Activated CD8-positive, alpha-beta T cell treated with anti-CD3 and anti-CD28 coated beads for 36 hours (primary cell): ENCODE data around the gene PRTN3. TPM values are rescaled to one million over a fixed set of nuclear protein-coding genes. Genes with fewer than 3 reads are reported as not detected.

Experiments
- ATAC-seq: fragments of 200-7000 bp; cut with Tn5 transposase; one replicate; pipeline ENCODE4 v1.10.0; 2021; ENCODE audit warnings: mild to moderate bottlenecking, moderate library complexity
- CTCF ChIA-PET: fragments of 350-600 bp; sonication (Branson Sonifier 250); formaldehyde crosslinking; loops from one replicate; lab custom pipeline; 2021; ENCODE audit warnings: antibody characterized with exemption; lab: Charles Lee
- POLR2A ChIA-PET: fragments of 350-600 bp; sonication (Branson Sonifier 250); formaldehyde crosslinking; loops from one replicate; lab custom pipeline; 2021; ENCODE audit warnings: antibody characterized with exemption; lab: Charles Lee
- DNase-seq: peaks from one replicate; pipeline ENCODE4 v3.0.0-alpha.2; 2020
- H3K27ac Mint-ChIP-seq: one replicate; pipeline ENCODE4 v1.8.0; 2021; ENCODE audit warnings: mild to moderate bottlenecking, mixed read lengths
- H3K27me3 Mint-ChIP-seq: one replicate; pipeline ENCODE4 v1.8.0; 2021; ENCODE audit warnings: mixed read lengths
- H3K36me3 Mint-ChIP-seq: one replicate; pipeline ENCODE4 v1.8.0; 2021; ENCODE audit warnings: low read depth, mixed read lengths
- H3K4me1 Mint-ChIP-seq: one replicate; pipeline ENCODE4 v1.8.0; 2021; ENCODE audit warnings: low read depth, mixed read lengths
- H3K4me3 Mint-ChIP-seq: one replicate; pipeline ENCODE4 v1.8.0; 2021; ENCODE audit warnings: mild to moderate bottlenecking, moderate library complexity, mixed read lengths
- H3K9me3 Mint-ChIP-seq: one replicate; pipeline ENCODE4 v1.8.0; 2021; ENCODE audit warnings: mixed read lengths
- CTCF ChIP-seq: fragments of 200-600 bp; IDR thresholded peaks from one replicate; pipeline ENCODE4 v1.8.0; 2022; ENCODE audit warnings: antibody characterized with exemption, mild to moderate bottlenecking
- intact Hi-C: fragments of 100-400 bp; cut with micrococcal nuclease; formaldehyde crosslinking; loops from one replicate; pipeline ENCODE4 v1.10.0; 2022
- total RNA-seq, 2 experiments: library from RNA; stranded (reverse); gene quantifications; one replicate each; pipeline ENCODE4 v1.2.3, GENCODE V29; 2021

Gene PRTN3
- total RNA-seq, 2 experiments from 2014 or later: not detected

GRCh38 chr19:803686-804418, 36.9 kb upstream of the PRTN3 start:
- ChIA-PET CTCF (no interaction called here), POLR2A (interaction anchor here (0.7 to 9.6 kb wide), 9 partner anchors 8 to 218 kb away, joined by 3 to 106 read pairs (median 4); partner anchors contain the start of gene RNU6-2)
- peak overlapping the region; percentile 59 for H3K27ac Mint-ChIP-seq

GRCh38 chr19:804419-805165, 36.2 kb upstream of the PRTN3 start:
- POLR2A ChIA-PET: interaction anchor here (1.0 to 9.6 kb wide), 8 partner anchors 9 to 183 kb away, joined by 3 to 106 read pairs (median 4); partner anchors contain the start of gene AZU1
- CTCF ChIA-PET: no interaction called here

More at GRCh38 chr19:803686-804418, 36.9 kb upstream of the PRTN3 start:
- DNase-seq (no peak), ATAC-seq (no peak)
- peaks cover 72% of the 10 kb centered on the region for H3K36me3 Mint-ChIP-seq
- H3K27me3 Mint-ChIP-seq: no peaks in the 10 kb centered on the region
- TF ChIP-seq CTCF: no peak
- intact Hi-C loops: no loop called here
- H3K4me3 Mint-ChIP-seq: no peak overlapping the region
- H3K9me3 Mint-ChIP-seq: no peaks in the 10 kb centered on the region
- H3K4me1 Mint-ChIP-seq: peaks cover 46% of the 10 kb centered on the region

GRCh38 chr19:805166-805551, 35.6 kb upstream of the PRTN3 start:
- Mint-ChIP-seq H3K4me3 (no peak overlapping the region), H3K27me3 (no peaks in the 10 kb centered on the region), H3K9me3 (no peaks in the 10 kb centered on the region), H3K27ac (no peak overlapping the region), H3K4me1 (peaks cover 36% of the 10 kb centered on the region), H3K36me3 (peaks cover 68% of the 10 kb centered on the region)
- TF ChIP-seq CTCF: no peak
- DNase-seq (no peak), ATAC-seq (no peak)
- intact Hi-C loops: no loop called here
- POLR2A ChIA-PET: interaction anchor here (1.0 to 9.6 kb wide), 8 partner anchors 6 to 32 kb away, joined by 3 to 106 read pairs (median 4); partner anchors contain the start of genes AZU1 and PTBP1
- CTCF ChIA-PET: no interaction called here

More at GRCh38 chr19:804419-805165, 36.2 kb upstream of the PRTN3 start:
- Mint-ChIP-seq H3K4me1 (peaks cover 41% of the 10 kb centered on the region), H3K36me3 (peaks cover 68% of the 10 kb centered on the region), H3K27me3 (no peaks in the 10 kb centered on the region), H3K9me3 (no peaks in the 10 kb centered on the region), H3K27ac (no peak overlapping the region), H3K4me3 (no peak overlapping the region)
- no peak for TF ChIP-seq CTCF
- DNase-seq (no peak), ATAC-seq (no peak)
- intact Hi-C loops: no loop called here

- Mint-ChIP-seq H3K9me3 (no peaks in the 10 kb centered on the region), H3K4me3 (no peak overlapping the region), H3K27ac (no peak overlapping the region), H3K27me3 (no peaks in the 10 kb centered on the region), H3K4me1 (peaks cover 30% of the 10 kb centered on the region), H3K36me3 (peaks cover 67% of the 10 kb centered on the region)
- ChIA-PET POLR2A (interaction anchor here (1.0 to 6.8 kb wide), 7 partner anchors 6 to 611 kb away, joined by 3 to 99 read pairs (median 4); partner anchors contain the start of genes AZU1 and PTBP1), CTCF (no interaction called here)
- ATAC-seq: no peak
- DNase-seq: no peak
- intact Hi-C loops: no loop called here
- TF ChIP-seq CTCF: no peak
Measured at GRCh38 chr19:805600-806550, 34.9 kb upstream of the PRTN3 start.
